Tibial artery (tissue), 4 donors: ENCODE results near the gene GPBAR1.

Source experiments
- DNase-seq, 2 donors: peaks; one replicate each; pipeline ENCODE4 v3.0.0-alpha.2; 2019
- H3K27ac ChIP-seq, 2 donors: fragments of 200-600 bp; sonication (generic) in 1 of 2; 1 replicate in 1 of 2; 2 replicates in 1 of 2; pipeline ENCODE4 v1.5.1; 2018 to 2019; ENCODE audit warnings: mild to moderate bottlenecking in 1 of 2
- H3K27me3 ChIP-seq, 2 donors: fragments of 200-600 bp; sonication (generic) in 1 of 2; one replicate each; pipeline versions ENCODE4 v1.5.1 to v1.6.0; 2016 to 2019
- H3K36me3 ChIP-seq, 3 donors: fragments of 200-600 bp; sonication (generic) in 2 of 3; one replicate each; pipeline ENCODE4 v1.5.1; 2016 to 2019; ENCODE audit warnings: mild to moderate bottlenecking in 2 of 3
- H3K4me1 ChIP-seq, 4 donors: fragments of 200-600 bp; sonication (generic) in 2 of 4; 1 replicate in 3 of 4; 2 replicates in 1 of 4; pipeline ENCODE4 v1.5.1; 2016 to 2019
- H3K4me3 ChIP-seq, 2 donors: fragments of 200-600 bp; sonication (generic) in 1 of 2; 1 replicate in 1 of 2; 2 replicates in 1 of 2; pipeline ENCODE4 v1.5.1; 2018 to 2019; ENCODE audit warnings: mild to moderate bottlenecking in 2 of 2
- H3K9me3 ChIP-seq, 3 donors: fragments of 200-600 bp; sonication (generic) in 1 of 3; one replicate each; pipeline ENCODE4 v1.5.1; 2016 to 2019
- intact Hi-C: fragments of 100-400 bp; cut with DNase I; formaldehyde crosslinking; loops from one replicate; pipeline ENCODE4 v1.15.0; 2023; ENCODE audit warnings: low total_unique reads
- TF ChIP-seq, protein P1 (sequence below), 2 experiments: fragments of 200-600 bp in 1 of 2; fragments of 450-650 bp in 1 of 2; IDR thresholded peaks; one replicate each; pipeline ENCODE4 v1.5.1; 2017 to 2019; ENCODE audit warnings: antibody characterized with exemption in 2 of 2, mild to moderate bottlenecking in 1 of 2, moderate library complexity in 1 of 2

Gene GPBAR1

DNA sequence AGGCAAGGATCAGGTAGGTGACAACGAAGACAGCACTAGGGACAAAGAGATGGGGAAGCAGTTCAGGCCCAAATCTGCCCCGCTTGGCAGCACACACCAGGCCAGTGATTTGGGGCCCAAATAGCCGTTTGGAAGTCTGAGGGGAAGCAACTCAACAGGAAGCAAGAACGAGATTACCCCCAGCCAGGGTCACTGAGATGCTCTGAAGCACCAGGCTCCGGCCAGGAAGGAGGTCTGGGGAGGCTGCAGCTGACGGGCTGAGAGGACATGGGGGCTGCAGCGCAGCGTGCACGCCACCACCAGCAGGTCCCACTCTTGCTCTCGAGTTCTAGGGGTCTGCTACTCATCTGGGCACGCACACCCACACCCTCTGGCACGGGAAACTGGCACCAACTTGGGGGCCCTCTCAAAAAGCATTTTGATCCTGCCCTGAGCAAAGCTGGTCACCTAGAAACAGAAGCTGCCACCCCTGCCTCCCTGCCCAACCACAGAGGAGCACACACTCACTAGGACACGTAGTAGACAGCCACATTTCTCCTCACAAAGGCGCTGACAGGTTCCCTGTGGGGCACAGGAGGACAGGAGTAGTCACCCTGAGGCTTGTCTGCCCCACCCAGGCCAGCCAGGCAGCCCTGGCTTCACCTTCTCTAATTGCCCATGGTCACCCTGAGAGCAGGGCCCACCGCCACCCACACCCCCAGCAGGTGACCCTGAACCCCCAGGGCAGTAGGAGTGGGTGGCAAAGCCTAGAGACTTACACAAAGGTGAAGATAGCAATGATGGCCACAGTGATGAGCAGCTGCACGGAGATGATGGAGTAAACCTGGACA is 17.9 kb downstream of the GPBAR1 start:
- TF ChIP-seq, protein P1, sequence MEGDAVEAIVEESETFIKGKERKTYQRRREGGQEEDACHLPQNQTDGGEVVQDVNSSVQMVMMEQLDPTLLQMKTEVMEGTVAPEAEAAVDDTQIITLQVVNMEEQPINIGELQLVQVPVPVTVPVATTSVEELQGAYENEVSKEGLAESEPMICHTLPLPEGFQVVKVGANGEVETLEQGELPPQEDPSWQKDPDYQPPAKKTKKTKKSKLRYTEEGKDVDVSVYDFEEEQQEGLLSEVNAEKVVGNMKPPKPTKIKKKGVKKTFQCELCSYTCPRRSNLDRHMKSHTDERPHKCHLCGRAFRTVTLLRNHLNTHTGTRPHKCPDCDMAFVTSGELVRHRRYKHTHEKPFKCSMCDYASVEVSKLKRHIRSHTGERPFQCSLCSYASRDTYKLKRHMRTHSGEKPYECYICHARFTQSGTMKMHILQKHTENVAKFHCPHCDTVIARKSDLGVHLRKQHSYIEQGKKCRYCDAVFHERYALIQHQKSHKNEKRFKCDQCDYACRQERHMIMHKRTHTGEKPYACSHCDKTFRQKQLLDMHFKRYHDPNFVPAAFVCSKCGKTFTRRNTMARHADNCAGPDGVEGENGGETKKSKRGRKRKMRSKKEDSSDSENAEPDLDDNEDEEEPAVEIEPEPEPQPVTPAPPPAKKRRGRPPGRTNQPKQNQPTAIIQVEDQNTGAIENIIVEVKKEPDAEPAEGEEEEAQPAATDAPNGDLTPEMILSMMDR (IDR thresholded peaks at IDR 0.05) = no peak
- peaks cover 80 to 82% (median 81%) of the 10 kb centered on the region in 3 donors for H3K36me3 ChIP-seq
- no peak for DNase-seq
- H3K27ac ChIP-seq = peak overlapping the region; percentile 51 to 99
- no peaks in the 10 kb centered on the region for H3K9me3 ChIP-seq
- no peaks in the 10 kb centered on the region for H3K27me3 ChIP-seq
- H3K4me1 ChIP-seq = peaks cover 0 to 63% (median 33%) of the 10 kb centered on the region in 4 donors
- intact Hi-C loops = no loop called here
- no peak overlapping the region for H3K4me3 ChIP-seq

GRCh38 chr2:218280260-218280870 is 19.6 kb downstream of the GPBAR1 start:
- peak overlapping the region; percentile 51 to 99 for H3K27ac ChIP-seq
- H3K9me3 ChIP-seq = no peaks in the 10 kb centered on the region
- no peak for DNase-seq
- H3K36me3 ChIP-seq = peaks cover 64 to 66% (median 65%) of the 10 kb centered on the region in 3 donors
- intact Hi-C loops = no loop called here
- H3K4me3 ChIP-seq = no peak overlapping the region
- peaks cover 9 to 77% (median 45%) of the 10 kb centered on the region in 4 donors for H3K4me1 ChIP-seq
- TF ChIP-seq, protein P1 (IDR thresholded peaks at IDR 0.05) = no peak
- H3K27me3 ChIP-seq = no peaks in the 10 kb centered on the region

GRCh38 chr2:218281449-218281848 is 20.6 kb downstream of the GPBAR1 start:
- no peak overlapping the region for H3K4me3 ChIP-seq
- TF ChIP-seq, protein P1 (IDR thresholded peaks at IDR 0.05) = no peak
- peaks cover 9 to 88% (median 56%) of the 10 kb centered on the region in 4 donors for H3K4me1 ChIP-seq
- intact Hi-C loops = no loop called here
- no peaks in the 10 kb centered on the region for H3K9me3 ChIP-seq
- DNase-seq = peak in 1 of 2 donors; percentile 79
- H3K27me3 ChIP-seq = no peaks in the 10 kb centered on the region
- peaks cover 53 to 55% (median 54%) of the 10 kb centered on the region in 3 donors for H3K36me3 ChIP-seq
- H3K27ac ChIP-seq = peak overlapping the region; percentile 99

GRCh38 chr2:218282173-218282991 is 21.6 kb downstream of the GPBAR1 start:
- TF ChIP-seq, protein P1 (IDR thresholded peaks at IDR 0.05) = no peak
- H3K4me3 ChIP-seq = peak overlapping the region in 1 of 2 donors; percentile 31
- peak overlapping the region; percentile 99 for H3K27ac ChIP-seq
- no peaks in the 10 kb centered on the region for H3K27me3 ChIP-seq
- intact Hi-C loops = no loop called here
- H3K4me1 ChIP-seq = peaks cover 9 to 94% (median 58%) of the 10 kb centered on the region in 4 donors
- DNase-seq = peak; percentile 53 to 91
- H3K9me3 ChIP-seq = no peaks in the 10 kb centered on the region
- peaks cover 44 to 46% (median 45%) of the 10 kb centered on the region in 3 donors for H3K36me3 ChIP-seq

GRCh38 chr2:218284106-218284811 is 23.4 kb downstream of the GPBAR1 start:
- H3K27ac ChIP-seq = peak overlapping the region; percentile 99
- intact Hi-C loops = no loop called here
- peaks cover 9 to 89% (median 73%) of the 10 kb centered on the region in 4 donors for H3K4me1 ChIP-seq
- DNase-seq = peak; percentile 72 to 87
- H3K9me3 ChIP-seq = no peaks in the 10 kb centered on the region
- peak overlapping the region; percentile 30 to 34 for H3K4me3 ChIP-seq
- TF ChIP-seq, protein P1 (IDR thresholded peaks at IDR 0.05) = no peak
- H3K36me3 ChIP-seq = peaks cover 26 to 27% (median 26%) of the 10 kb centered on the region in 3 donors
- no peaks in the 10 kb centered on the region for H3K27me3 ChIP-seq
